Liver (tissue), 9 donors: ENCODE measurements around the gene MED29. TPM values are rescaled to one million over a fixed set of nuclear protein-coding genes. Genes with fewer than 3 reads are reported as not detected.
A peak's percentile ranks its signal among the peaks of the same experiment; 100 is the strongest.

Source experiments
- DNase-seq: peaks from one replicate; pipeline ENCODE4 v3.0.0-alpha.2; 2017; ENCODE audit warnings: low spot score
- H3K27ac ChIP-seq, 2 donors: one replicate each; pipeline ENCODE4 v1.7.0; 2013; ENCODE audit warnings: inconsistent platforms in 2 of 2, low read length in 2 of 2, control low read depth in 1 of 2, low read depth in 1 of 2, mild to moderate bottlenecking in 1 of 2
- H3K27me3 ChIP-seq, 4 donors: one replicate each; pipeline versions ENCODE4 v1.6.1 to v1.7.0; 2013; ENCODE audit warnings: low read length in 3 of 4, inconsistent platforms in 1 of 4, mild to moderate bottlenecking in 1 of 4, moderate library complexity in 1 of 4; ENCODE audit not compliant: control insufficient read depth in 4 of 4, insufficient read depth in 4 of 4
- H3K36me3 ChIP-seq, 4 donors: one replicate each; pipeline versions ENCODE4 v1.6.1 to v1.7.0; 2013; ENCODE audit warnings: low read length in 3 of 4, mild to moderate bottlenecking in 3 of 4, low read depth in 1 of 4, moderate library complexity in 1 of 4; ENCODE audit not compliant: control insufficient read depth in 4 of 4, insufficient read depth in 3 of 4
- H3K4me1 ChIP-seq, 4 donors: one replicate each; pipeline versions ENCODE4 v1.6.1 to v1.7.0; 2013; ENCODE audit warnings: low read length in 3 of 4, mild to moderate bottlenecking in 3 of 4, moderate library complexity in 1 of 4; ENCODE audit not compliant: control insufficient read depth in 4 of 4, insufficient read depth in 4 of 4
- H3K4me3 ChIP-seq, 3 donors: one replicate each; pipeline versions ENCODE4 v1.6.1 to v1.7.0; 2013; ENCODE audit warnings: low read length in 3 of 3, control low read depth in 1 of 3, low read depth in 1 of 3, mild to moderate bottlenecking in 1 of 3
- H3K9ac ChIP-seq, 2 donors: one replicate each; pipeline ENCODE4 v1.7.0; 2013; ENCODE audit warnings: low read length in 2 of 2, mild to moderate bottlenecking in 2 of 2, moderate library complexity in 2 of 2, control low read depth in 1 of 2, low read depth in 1 of 2
- H3K9me3 ChIP-seq, 4 donors: one replicate each; pipeline versions ENCODE4 v1.6.1 to v1.7.0; 2013; ENCODE audit warnings: low read length in 3 of 4; ENCODE audit not compliant: control insufficient read depth in 4 of 4
- EGR1 ChIP-seq, 2 donors: IDR thresholded peaks; 2 replicates each; pipeline ENCODE4 v1.6.1; 2016 to 2018; ENCODE audit warnings: antibody characterized with exemption in 2 of 2, low read depth in 2 of 2
- FOXA1 ChIP-seq: IDR thresholded peaks from 2 replicates; pipeline ENCODE4 v1.6.1; 2016; ENCODE audit warnings: antibody characterized with exemption
- FOXA2 ChIP-seq: IDR thresholded peaks from 2 replicates; pipeline ENCODE4 v1.6.1; 2016; ENCODE audit warnings: antibody characterized with exemption
- GABPA ChIP-seq, 2 donors: IDR thresholded peaks in 1 of 2; conservative IDR thresholded peaks in 1 of 2; 2 replicates each; pipeline ENCODE4 v1.6.1; 2016; ENCODE audit warnings: antibody characterized with exemption in 2 of 2, mild to moderate bottlenecking in 1 of 2, moderate library complexity in 1 of 2
- HNF4A ChIP-seq, 2 donors: conservative IDR thresholded peaks; 2 replicates each; pipeline ENCODE4 v1.6.1; 2016; ENCODE audit warnings: antibody characterized with exemption in 2 of 2, mild to moderate bottlenecking in 2 of 2
- HNF4G ChIP-seq: IDR thresholded peaks from 2 replicates; pipeline ENCODE4 v1.6.1; 2016; ENCODE audit warnings: antibody characterized with exemption
- JUND ChIP-seq, 2 donors: IDR thresholded peaks; 2 replicates each; pipeline ENCODE4 v1.6.1; 2016; ENCODE audit warnings: antibody characterized with exemption in 2 of 2
- MAX ChIP-seq: IDR thresholded peaks from 2 replicates; pipeline ENCODE4 v1.6.1; 2016; ENCODE audit warnings: antibody characterized with exemption
- NR2F2 ChIP-seq: IDR thresholded peaks from 2 replicates; pipeline ENCODE4 v1.6.1; 2016; ENCODE audit warnings: antibody characterized with exemption
- RXRA ChIP-seq, 2 donors: IDR thresholded peaks; 2 replicates each; pipeline ENCODE4 v1.6.1; 2017 to 2018; ENCODE audit warnings: antibody characterized with exemption in 2 of 2, mild to moderate bottlenecking in 1 of 2
- SP1 ChIP-seq: IDR thresholded peaks from 2 replicates; pipeline ENCODE4 v1.6.1; 2018; ENCODE audit warnings: antibody characterized with exemption, mild to moderate bottlenecking
- TAF1 ChIP-seq: conservative IDR thresholded peaks from 2 replicates; pipeline ENCODE4 v1.6.1; 2016; ENCODE audit warnings: antibody characterized with exemption, mild to moderate bottlenecking
- YY1 ChIP-seq: IDR thresholded peaks from 2 replicates; pipeline ENCODE4 v1.6.1; 2016; ENCODE audit warnings: antibody characterized with exemption, mild to moderate bottlenecking
- WGBS: extraction: QIAGEN DNeasy Blood & Tissue Kit; methylation state at CpG from one replicate; pipeline ENCODE4 v1.1.7; 2013; 5-methylcytosine and 5-hydroxymethylcytosine counted together
- polyA plus RNA-seq, 2 donors: library from polyadenylated mRNA; stranded (reverse) in 1 of 2; unstranded in 1 of 2; fragments of 200-250 nt in 1 of 2; fragments of >200 nt in 1 of 2; fragmentation: Nextera tagmentation in 1 of 2; extraction: Ambion mirVana in 1 of 2; gene quantifications; one replicate each; pipeline versions ENCODE4 v1.2.1 to v1.2.3, GENCODE V29; 2013 to 2015
- total RNA-seq, 2 donors: library from RNA; depleted of rRNA; stranded (reverse); fragments of >200 nt; gene quantifications; one replicate each; pipeline ENCODE4 v1.2.3, GENCODE V29; 2014
- TF ChIP-seq, protein P1 (sequence below): fragments of 150-350 bp; IDR thresholded peaks from 2 replicates; pipeline ENCODE4 v1.5.1; 2017; ENCODE audit warnings: improper control_type of control experiment, low read depth, low read length; ENCODE audit not compliant: missing input control
- TF ChIP-seq, protein P2 (sequence below): IDR thresholded peaks from 2 replicates; pipeline ENCODE4 v1.6.1; 2016; ENCODE audit warnings: antibody characterized with exemption, mild to moderate bottlenecking
- TF ChIP-seq, protein P3 (sequence below): IDR thresholded peaks from 2 replicates; pipeline ENCODE4 v1.6.1; 2016; ENCODE audit warnings: antibody characterized with exemption
- donor health status: healthy.
- donor health status: healthy.
- donor health status: healthy.
- donor health status: healthy.
- donor health status: healthy.

MED29 gene
- total and polyA plus RNA-seq, 4 donors = 11.0 to 24.2 (median 17.4) TPM

DNA sequence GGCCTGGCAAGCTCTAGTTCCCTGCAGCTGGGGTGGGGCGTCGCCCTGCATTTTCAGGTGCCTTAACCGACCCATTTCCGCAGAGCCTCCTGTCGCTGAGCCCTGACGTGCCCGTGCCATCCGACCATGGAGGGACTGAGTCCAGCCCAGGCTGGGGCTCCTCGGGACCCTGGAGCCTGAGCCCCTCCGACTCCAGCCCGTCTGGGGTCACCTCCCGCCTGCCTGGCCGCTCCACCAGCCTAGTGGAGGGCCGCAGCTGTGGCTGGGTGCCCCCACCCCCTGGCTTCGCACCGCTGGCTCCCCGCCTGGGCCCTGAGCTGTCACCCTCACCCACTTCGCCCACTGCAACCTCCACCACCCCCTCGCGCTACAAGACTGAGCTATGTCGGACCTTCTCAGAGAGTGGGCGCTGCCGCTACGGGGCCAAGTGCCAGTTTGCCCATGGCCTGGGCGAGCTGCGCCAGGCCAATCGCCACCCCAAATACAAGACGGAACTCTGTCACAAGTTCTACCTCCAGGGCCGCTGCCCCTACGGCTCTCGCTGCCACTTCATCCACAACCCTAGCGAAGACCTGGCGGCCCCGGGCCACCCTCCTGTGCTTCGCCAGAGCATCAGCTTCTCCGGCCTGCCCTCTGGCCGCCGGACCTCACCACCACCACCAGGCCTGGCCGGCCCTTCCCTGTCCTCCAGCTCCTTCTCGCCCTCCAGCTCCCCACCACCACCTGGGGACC, 16.6 kb downstream of the MED29 start:
- H3K4me3 ChIP-seq = peak overlapping the region; percentile 89 to 95 (median 94)
- WGBS = 5% methylated on average over 40 of the region's 40 CpGs
- H3K9me3 ChIP-seq = no peaks in the 10 kb centered on the region
- TF ChIP-seq HNF4G = no peak
- TF ChIP-seq NR2F2 = peak; percentile 3
- TF ChIP-seq JUND (IDR thresholded peaks at IDR 0.05) = no peak
- TF ChIP-seq RXRA (IDR thresholded peaks at IDR 0.05) = peak in 1 of 2 donors; percentile 5
- no peak for TF ChIP-seq SP1
- H3K4me1 ChIP-seq = peaks cover 7 to 28% (median 12%) of the 10 kb centered on the region in 4 donors
- peak overlapping the region; percentile 89 to 95 for H3K27ac ChIP-seq
- H3K9ac ChIP-seq = peak overlapping the region; percentile 98 to 99
- no peaks in the 10 kb centered on the region for H3K27me3 ChIP-seq
- peaks cover 0 to 9% (median 0%) of the 10 kb centered on the region in 4 donors for H3K36me3 ChIP-seq
- DNase-seq = no peak

- H3K9ac ChIP-seq = peak overlapping the region; percentile 98 to 99
- peak overlapping the region; percentile 89 to 95 (median 94) for H3K4me3 ChIP-seq
- H3K4me1 ChIP-seq = peaks cover 10 to 29% (median 12%) of the 10 kb centered on the region in 4 donors
- no peak for TF ChIP-seq EGR1 (IDR thresholded peaks at IDR 0.05; ENCODE audit: low read depth in 2 of 2)
- TF ChIP-seq, protein P1, sequence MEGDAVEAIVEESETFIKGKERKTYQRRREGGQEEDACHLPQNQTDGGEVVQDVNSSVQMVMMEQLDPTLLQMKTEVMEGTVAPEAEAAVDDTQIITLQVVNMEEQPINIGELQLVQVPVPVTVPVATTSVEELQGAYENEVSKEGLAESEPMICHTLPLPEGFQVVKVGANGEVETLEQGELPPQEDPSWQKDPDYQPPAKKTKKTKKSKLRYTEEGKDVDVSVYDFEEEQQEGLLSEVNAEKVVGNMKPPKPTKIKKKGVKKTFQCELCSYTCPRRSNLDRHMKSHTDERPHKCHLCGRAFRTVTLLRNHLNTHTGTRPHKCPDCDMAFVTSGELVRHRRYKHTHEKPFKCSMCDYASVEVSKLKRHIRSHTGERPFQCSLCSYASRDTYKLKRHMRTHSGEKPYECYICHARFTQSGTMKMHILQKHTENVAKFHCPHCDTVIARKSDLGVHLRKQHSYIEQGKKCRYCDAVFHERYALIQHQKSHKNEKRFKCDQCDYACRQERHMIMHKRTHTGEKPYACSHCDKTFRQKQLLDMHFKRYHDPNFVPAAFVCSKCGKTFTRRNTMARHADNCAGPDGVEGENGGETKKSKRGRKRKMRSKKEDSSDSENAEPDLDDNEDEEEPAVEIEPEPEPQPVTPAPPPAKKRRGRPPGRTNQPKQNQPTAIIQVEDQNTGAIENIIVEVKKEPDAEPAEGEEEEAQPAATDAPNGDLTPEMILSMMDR = peak; percentile 1
- H3K9me3 ChIP-seq = no peaks in the 10 kb centered on the region
- no peaks in the 10 kb centered on the region for H3K27me3 ChIP-seq
- peak overlapping the region; percentile 89 to 95 for H3K27ac ChIP-seq
- H3K36me3 ChIP-seq = peaks cover 0 to 9% (median 0%) of the 10 kb centered on the region in 4 donors
- WGBS = 11% methylated on average over 20 of the region's 20 CpGs
- no peak for DNase-seq
Observed at GRCh38 chr19:39408392-39409207, 17.4 kb downstream of the MED29 start.

GRCh38 chr19:39409208-39410016, 18.2 kb downstream of the MED29 start:
- H3K4me3 ChIP-seq = peak overlapping the region; percentile 45 to 95 (median 94)
- no peaks in the 10 kb centered on the region for H3K9me3 ChIP-seq
- H3K27ac ChIP-seq = peak overlapping the region; percentile 89 to 98
- WGBS = under 1% methylated on average over 52 of the region's 52 CpGs
- peaks cover 0 to 9% (median 0%) of the 10 kb centered on the region in 4 donors for H3K36me3 ChIP-seq
- H3K9ac ChIP-seq = peak overlapping the region; percentile 98 to 99
- no peaks in the 10 kb centered on the region for H3K27me3 ChIP-seq
- DNase-seq = peak; percentile 72
- H3K4me1 ChIP-seq = peaks cover 8 to 36% (median 11%) of the 10 kb centered on the region in 4 donors
- no peak for TF ChIP-seq YY1
- TF ChIP-seq RXRA (IDR thresholded peaks at IDR 0.05) = peak; percentile 71 to 81
- peak; percentile 60 to 85 for TF ChIP-seq GABPA (IDR thresholded peaks at IDR 0.05 in 1 of 2, conservative IDR thresholded peaks at IDR 0.05 in 1 of 2)
- TF ChIP-seq SP1 = peak; percentile 74
- peak; percentile 86 to 92 for TF ChIP-seq JUND (IDR thresholded peaks at IDR 0.05)
- TF ChIP-seq HNF4G = no peak
- TF ChIP-seq FOXA2 = no peak
- TF ChIP-seq, protein P2, sequence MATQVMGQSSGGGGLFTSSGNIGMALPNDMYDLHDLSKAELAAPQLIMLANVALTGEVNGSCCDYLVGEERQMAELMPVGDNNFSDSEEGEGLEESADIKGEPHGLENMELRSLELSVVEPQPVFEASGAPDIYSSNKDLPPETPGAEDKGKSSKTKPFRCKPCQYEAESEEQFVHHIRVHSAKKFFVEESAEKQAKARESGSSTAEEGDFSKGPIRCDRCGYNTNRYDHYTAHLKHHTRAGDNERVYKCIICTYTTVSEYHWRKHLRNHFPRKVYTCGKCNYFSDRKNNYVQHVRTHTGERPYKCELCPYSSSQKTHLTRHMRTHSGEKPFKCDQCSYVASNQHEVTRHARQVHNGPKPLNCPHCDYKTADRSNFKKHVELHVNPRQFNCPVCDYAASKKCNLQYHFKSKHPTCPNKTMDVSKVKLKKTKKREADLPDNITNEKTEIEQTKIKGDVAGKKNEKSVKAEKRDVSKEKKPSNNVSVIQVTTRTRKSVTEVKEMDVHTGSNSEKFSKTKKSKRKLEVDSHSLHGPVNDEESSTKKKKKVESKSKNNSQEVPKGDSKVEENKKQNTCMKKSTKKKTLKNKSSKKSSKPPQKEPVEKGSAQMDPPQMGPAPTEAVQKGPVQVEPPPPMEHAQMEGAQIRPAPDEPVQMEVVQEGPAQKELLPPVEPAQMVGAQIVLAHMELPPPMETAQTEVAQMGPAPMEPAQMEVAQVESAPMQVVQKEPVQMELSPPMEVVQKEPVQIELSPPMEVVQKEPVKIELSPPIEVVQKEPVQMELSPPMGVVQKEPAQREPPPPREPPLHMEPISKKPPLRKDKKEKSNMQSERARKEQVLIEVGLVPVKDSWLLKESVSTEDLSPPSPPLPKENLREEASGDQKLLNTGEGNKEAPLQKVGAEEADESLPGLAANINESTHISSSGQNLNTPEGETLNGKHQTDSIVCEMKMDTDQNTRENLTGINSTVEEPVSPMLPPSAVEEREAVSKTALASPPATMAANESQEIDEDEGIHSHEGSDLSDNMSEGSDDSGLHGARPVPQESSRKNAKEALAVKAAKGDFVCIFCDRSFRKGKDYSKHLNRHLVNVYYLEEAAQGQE = no peak
- TF ChIP-seq TAF1 = peak; percentile 55
- TF ChIP-seq, protein P3, sequence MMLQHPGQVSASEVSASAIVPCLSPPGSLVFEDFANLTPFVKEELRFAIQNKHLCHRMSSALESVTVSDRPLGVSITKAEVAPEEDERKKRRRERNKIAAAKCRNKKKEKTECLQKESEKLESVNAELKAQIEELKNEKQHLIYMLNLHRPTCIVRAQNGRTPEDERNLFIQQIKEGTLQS = peak; percentile 79
- TF ChIP-seq HNF4A (conservative IDR thresholded peaks at IDR 0.05) = peak; percentile 16 to 44
- TF ChIP-seq NR2F2 = peak; percentile 33
- no peak for TF ChIP-seq FOXA1
- peak; percentile 28 for TF ChIP-seq MAX
